Measurements from ENCODE around the gene LIMA1. TPM values are rescaled to one million over a fixed set of nuclear protein-coding genes. Genes with fewer than 3 reads are reported as not detected.

LIMA1 gene
- total RNA-seq, 4 donors from 2014 or later = 53.0 to 75.4 (median 66.7) TPM

- no peak for DNase-seq
- no peaks in the 10 kb centered on the region for H3K27me3 ChIP-seq
- intact Hi-C loops (cut with DNase I) = no loop called here
- no peaks in the 10 kb centered on the region for H3K9me3 ChIP-seq
- TF ChIP-seq CTCF (IDR thresholded peaks at IDR 0.05) = no peak
- no peak for TF ChIP-seq POLR2A (IDR thresholded peaks at IDR 0.05)
- WGBS, 2 donors = 59 to 70% methylated on average over 7 of the region's 7 CpGs
- H3K36me3 ChIP-seq = no peaks in the 10 kb centered on the region
- peaks cover 16 to 43% of the 10 kb centered on the region in 2 donors for H3K4me1 ChIP-seq
- no peak overlapping the region for H3K4me3 ChIP-seq (replicated peaks in 1 of 3)
- peak overlapping the region; percentile 27 to 67 (median 53) for H3K27ac ChIP-seq
These were observed 96.0 kb downstream of the LIMA1 start for GRCh38 chr12:50187084-50187900.

GRCh38 chr12:50186681-50187080 lies 96.6 kb downstream of the LIMA1 start:
- TF ChIP-seq CTCF (IDR thresholded peaks at IDR 0.05) (no peak), POLR2A (IDR thresholded peaks at IDR 0.05) (no peak)
- intact Hi-C loops (cut with DNase I) = no loop called here
- H3K36me3 ChIP-seq = peaks cover 2 to 3% of the 10 kb centered on the region in 2 donors
- H3K4me1 ChIP-seq = peaks cover 16 to 43% of the 10 kb centered on the region in 2 donors
- no peak for DNase-seq
- no peaks in the 10 kb centered on the region for H3K27me3 ChIP-seq
- H3K9me3 ChIP-seq = no peaks in the 10 kb centered on the region
- 80 to 87% methylated on average over 1 of the region's 1 CpG for WGBS, 2 donors
- no peak overlapping the region for H3K27ac ChIP-seq
- no peak overlapping the region for H3K4me3 ChIP-seq (replicated peaks in 1 of 3)

- TF ChIP-seq CTCF (IDR thresholded peaks at IDR 0.05) (no peak), POLR2A (IDR thresholded peaks at IDR 0.05) (no peak)
- Histone ChIP-seq H3K9me3 (no peaks in the 10 kb centered on the region), H3K27me3 (no peaks in the 10 kb centered on the region), H3K4me1 (peaks cover 16 to 43% of the 10 kb centered on the region in 2 donors), H3K4me3 (replicated peaks in 1 of 3) (no peak overlapping the region), H3K36me3 (peaks cover 3 to 8% of the 10 kb centered on the region in 2 donors), H3K27ac (no peak overlapping the region)
- WGBS, 2 donors = 88 to 94% methylated on average over 6 of the region's 6 CpGs
- intact Hi-C loops (cut with DNase I) = no loop called here
- no peak for DNase-seq
These were observed 97.2 kb downstream of the LIMA1 start for GRCh38 chr12:50185970-50186663.

- no peak for DNase-seq
- intact Hi-C loops (cut with DNase I) = no loop called here
- TF ChIP-seq CTCF (IDR thresholded peaks at IDR 0.05) (no peak), POLR2A (IDR thresholded peaks at IDR 0.05) (no peak)
- Histone ChIP-seq H3K4me1 (peaks cover 16 to 43% of the 10 kb centered on the region in 2 donors), H3K9me3 (no peaks in the 10 kb centered on the region), H3K36me3 (peaks cover 3 to 10% of the 10 kb centered on the region in 2 donors), H3K27me3 (no peaks in the 10 kb centered on the region), H3K27ac (no peak overlapping the region), H3K4me3 (replicated peaks in 1 of 3) (no peak overlapping the region)
- 75 to 76% methylated on average over 4 of the region's 4 CpGs for WGBS, 2 donors
These were observed 97.9 kb downstream of the LIMA1 start for GRCh38 chr12:50185301-50185895.

Measured in thyroid gland (tissue), 4 donors.